KOPT-K1 (cell line): ENCODE measurements around the gene NR1H3.

Source experiments
- H3K27ac ChIP-seq: fragments of 200-600 bp; sonication (generic); 2 replicates; pipeline ENCODE4 v1.5.1; 2016; ENCODE audit warnings: antibody characterized with exemption, mild to moderate bottlenecking, low read depth, low read length; ENCODE audit not compliant: poor library complexity, severe bottlenecking
- H3K36me3 ChIP-seq: fragments of 200-600 bp; sonication (generic); 2 replicates; pipeline ENCODE4 v1.5.1; 2017; ENCODE audit warnings: antibody characterized with exemption, mild to moderate bottlenecking, low read length, moderate library complexity; ENCODE audit not compliant: insufficient read depth
- H3K9me3 ChIP-seq: fragments of 200-600 bp; sonication (generic); 2 replicates; pipeline ENCODE4 v1.5.1; 2017; ENCODE audit warnings: antibody characterized with exemption, low read length, mild to moderate bottlenecking; ENCODE audit not compliant: insufficient read depth, poor library complexity, severe bottlenecking

The NR1H3 gene

GRCh38 chr11:47271961-47272661, 14.3 kb downstream of the NR1H3 start:
- Histone ChIP-seq H3K9me3 (no peaks in the 10 kb centered on the region), H3K27ac (no peak overlapping the region)

GRCh38 chr11:47272706-47273105, 14.9 kb downstream of the NR1H3 start:
- Histone ChIP-seq H3K36me3 (peaks cover 40% of the 10 kb centered on the region), H3K27ac (no peak overlapping the region), H3K9me3 (no peaks in the 10 kb centered on the region)

More at GRCh38 chr11:47271961-47272661, 14.3 kb downstream of the NR1H3 start:
- peaks cover 34% of the 10 kb centered on the region for H3K36me3 ChIP-seq

- no peak overlapping the region for H3K27ac ChIP-seq
- peaks cover 60% of the 10 kb centered on the region for H3K36me3 ChIP-seq
- H3K9me3 ChIP-seq: no peaks in the 10 kb centered on the region
Observed at GRCh38 chr11:47274495-47275235, 16.9 kb downstream of the NR1H3 start.

- Histone ChIP-seq H3K27ac (no peak overlapping the region), H3K9me3 (no peaks in the 10 kb centered on the region), H3K36me3 (peaks cover 81% of the 10 kb centered on the region)
Observed at GRCh38 chr11:47276923-47277322, 19.1 kb downstream of the NR1H3 start.

- peaks cover 92% of the 10 kb centered on the region for H3K36me3 ChIP-seq
- no peaks in the 10 kb centered on the region for H3K9me3 ChIP-seq
- H3K27ac ChIP-seq: no peak overlapping the region
Observed at GRCh38 chr11:47278058-47278457, 20.3 kb downstream of the NR1H3 start.

- H3K27ac ChIP-seq: no peak overlapping the region
- H3K36me3 ChIP-seq: peaks cover 97% of the 10 kb centered on the region
- H3K9me3 ChIP-seq: no peaks in the 10 kb centered on the region
Observed at GRCh38 chr11:47278769-47279168, 21.0 kb downstream of the NR1H3 start.

GRCh38 chr11:47280099-47280498, 22.3 kb downstream of the NR1H3 start:
- peaks cover 98% of the 10 kb centered on the region for H3K36me3 ChIP-seq
- no peak overlapping the region for H3K27ac ChIP-seq
- H3K9me3 ChIP-seq: no peaks in the 10 kb centered on the region

GRCh38 chr11:47280860-47281259, 23.1 kb downstream of the NR1H3 start:
- peaks cover 98% of the 10 kb centered on the region for H3K36me3 ChIP-seq
- H3K27ac ChIP-seq: no peak overlapping the region
- no peaks in the 10 kb centered on the region for H3K9me3 ChIP-seq

GRCh38 chr11:47282462-47282861, 24.7 kb downstream of the NR1H3 start:
- Histone ChIP-seq H3K9me3 (no peaks in the 10 kb centered on the region), H3K36me3 (peaks cover 98% of the 10 kb centered on the region), H3K27ac (no peak overlapping the region)

- H3K9me3 ChIP-seq: no peaks in the 10 kb centered on the region
- H3K27ac ChIP-seq: no peak overlapping the region
- peaks cover 97% of the 10 kb centered on the region for H3K36me3 ChIP-seq
Observed at GRCh38 chr11:47284151-47284550, 26.4 kb downstream of the NR1H3 start.

- no peak overlapping the region for H3K27ac ChIP-seq
- H3K9me3 ChIP-seq: no peaks in the 10 kb centered on the region
- H3K36me3 ChIP-seq: peaks cover 98% of the 10 kb centered on the region
Observed at GRCh38 chr11:47285969-47286770, 28.4 kb downstream of the NR1H3 start.

- no peak overlapping the region for H3K27ac ChIP-seq
- no peaks in the 10 kb centered on the region for H3K9me3 ChIP-seq
- peaks cover 99% of the 10 kb centered on the region for H3K36me3 ChIP-seq
Observed at GRCh38 chr11:47288066-47288465, 30.3 kb downstream of the NR1H3 start.

- Histone ChIP-seq H3K9me3 (no peaks in the 10 kb centered on the region), H3K27ac (no peak overlapping the region), H3K36me3 (peaks cover 93% of the 10 kb centered on the region)
Observed at GRCh38 chr11:47289856-47290255, 32.1 kb downstream of the NR1H3 start.

GRCh38 chr11:47295385-47295784, 37.6 kb downstream of the NR1H3 start:
- peaks cover 92% of the 10 kb centered on the region for H3K36me3 ChIP-seq

GRCh38 chr11:47296045-47296444, 38.2 kb downstream of the NR1H3 start:
- H3K9me3 ChIP-seq: peaks cover 19% of the 10 kb centered on the region
- no peak overlapping the region for H3K27ac ChIP-seq
- peaks cover 91% of the 10 kb centered on the region for H3K36me3 ChIP-seq

More at GRCh38 chr11:47295385-47295784, 37.6 kb downstream of the NR1H3 start:
- Histone ChIP-seq H3K9me3 (peaks cover 19% of the 10 kb centered on the region), H3K27ac (no peak overlapping the region)
